ENCODE results near the gene DYNLT4.
A peak's percentile ranks its signal among the peaks of the same experiment; 100 is the strongest.
"Not testable (repeated sequence)": the region's sequence is repeated elsewhere in the genome, so short reads cannot be mapped to it uniquely, and the experiment has no call there.

Gene DYNLT4

GRCh38 chr1:44775078-44775929, 31.8 kb downstream of the DYNLT4 start, which contains the start of gene RPS8:
Gene RPS8, plus strand, starts transcription at chr1:44775540. Its CDS starts 57 bp downstream, at chr1:44775597.
- FAIRE-seq (peak; percentile 89), DNase-seq (ENCODE audit: insufficient read length, low spot score) (peak; percentile 77)

- not testable (repeated sequence) for DNase-seq (ENCODE audit: insufficient read length, low spot score); FAIRE-seq
Measured at GRCh38 chr1:44766421-44766820, 40.7 kb downstream of the DYNLT4 start.

- no peak for FAIRE-seq
- no peak for DNase-seq (ENCODE audit: insufficient read length, low spot score)
Measured at GRCh38 chr1:44760876-44761275, 46.3 kb downstream of the DYNLT4 start.

- DNase-seq (ENCODE audit: insufficient read length, low spot score): no peak
- FAIRE-seq: no peak
Measured at GRCh38 chr1:44759077-44759476, 48.1 kb downstream of the DYNLT4 start.

- FAIRE-seq (peak; percentile 92), DNase-seq (ENCODE audit: insufficient read length, low spot score) (peak; percentile 22)
Measured at GRCh38 chr1:44757420-44757819, 49.7 kb downstream of the DYNLT4 start.
